Loucy (cell line): Measurements from ENCODE around the gene TRAPPC1.
A peak's percentile ranks its signal among the peaks of the same experiment; 100 is the strongest.

ENCODE experiments used
- H2AFZ ChIP-seq: fragments of 200-600 bp; sonication (generic); 2 replicates; pipeline ENCODE4 v1.6.0; 2016; ENCODE audit warnings: antibody characterized with exemption, mild to moderate bottlenecking, low read length, moderate library complexity
- H3F3A ChIP-seq: fragments of 200-600 bp; 2 replicates; pipeline ENCODE4 v1.6.0; 2016; ENCODE audit warnings: antibody characterized with exemption, low read depth, mild to moderate bottlenecking
- H3K27me3 ChIP-seq: fragments of 200-600 bp; sonication (generic); 2 replicates; pipeline ENCODE4 v1.6.1; 2014; ENCODE audit warnings: low read length, mild to moderate bottlenecking; ENCODE audit not compliant: insufficient read depth, poor library complexity, severe bottlenecking
- H3K36me3 ChIP-seq: fragments of 200-600 bp; sonication (generic); 2 replicates; pipeline ENCODE4 v1.6.1; 2016; ENCODE audit warnings: low read length; ENCODE audit not compliant: insufficient read depth
- H3K4me1 ChIP-seq: fragments of 200-600 bp; sonication (generic); 2 replicates; pipeline ENCODE4 v1.5.1; 2014; ENCODE audit warnings: low read length, mild to moderate bottlenecking; ENCODE audit not compliant: insufficient read depth, poor library complexity, severe bottlenecking
- H3K4me2 ChIP-seq: fragments of 200-600 bp; sonication (generic); 2 replicates; pipeline ENCODE4 v1.6.0; 2014; ENCODE audit warnings: antibody characterized with exemption, low read length, low read depth, mild to moderate bottlenecking; ENCODE audit not compliant: poor library complexity, severe bottlenecking
- H3K4me3 ChIP-seq: fragments of 200-600 bp; sonication (generic); 2 replicates; pipeline ENCODE4 v1.5.1; 2014; ENCODE audit warnings: low read length, mild to moderate bottlenecking, mixed read lengths; ENCODE audit not compliant: poor library complexity, severe bottlenecking
- H3K79me2 ChIP-seq: fragments of 200-600 bp; sonication (generic); 2 replicates; pipeline ENCODE4 v1.6.1; 2014; ENCODE audit warnings: low read length; ENCODE audit not compliant: insufficient read depth
- H3K9ac ChIP-seq: fragments of 200-600 bp; sonication (generic); 2 replicates; pipeline ENCODE4 v1.6.0; 2014; ENCODE audit warnings: mild to moderate bottlenecking, low read depth, low read length, moderate library complexity; ENCODE audit not compliant: poor library complexity, severe bottlenecking
- H3K9me2 ChIP-seq: fragments of 200-600 bp; sonication (generic); replicated peaks from 2 replicates; pipeline ENCODE4 v1.6.1; 2016; ENCODE audit warnings: low read depth, low read length, mixed read lengths
- H3K9me3 ChIP-seq: fragments of 200-600 bp; sonication (generic); 2 replicates; pipeline ENCODE4 v1.6.1; 2014; ENCODE audit warnings: mild to moderate bottlenecking, antibody characterized with exemption, low read length, low read depth; ENCODE audit not compliant: insufficient read depth
- H4K20me1 ChIP-seq: fragments of 200-600 bp; sonication (generic); 2 replicates; pipeline ENCODE4 v1.6.0; 2014; ENCODE audit warnings: antibody characterized with exemption, low read length, mild to moderate bottlenecking; ENCODE audit not compliant: insufficient read depth, poor library complexity, severe bottlenecking
- CTCF ChIP-seq: fragments of 200-600 bp; sonication (generic); conservative IDR thresholded peaks from 2 replicates; pipeline ENCODE4 v1.5.1; 2014; ENCODE audit warnings: mild to moderate bottlenecking, antibody characterized with exemption, low read length
- EZH2phosphoT487 ChIP-seq: fragments of 200-600 bp; IDR thresholded peaks from 2 replicates; pipeline ENCODE4 v1.6.1; 2018; ENCODE audit warnings: antibody characterized with exemption, mild to moderate bottlenecking, moderate library complexity, borderline replicate concordance

Gene TRAPPC1

GRCh38 chr17:7929158-7930023 is 2.4 kb downstream of the TRAPPC1 start, which contains the start of gene KCNAB3:
Gene KCNAB3, minus strand, starts transcription at chr17:7929856. Its CDS starts 421 bp downstream, at chr17:7929435.
- Histone ChIP-seq H3K4me1 (peaks cover 23% of the 10 kb centered on the region), H4K20me1 (peaks cover 20% of the 10 kb centered on the region), H3K4me3 (peak within 1 kb of the TSS; percentile 86), H3K4me2 (peak within 1 kb of the TSS; percentile 94), H3K9me2 (no peaks in the 10 kb centered on the region), H3K9me3 (no peaks in the 10 kb centered on the region), H3K9ac (peak within 1 kb of the TSS; percentile 93), H2AFZ (no peak within 1 kb of the TSS), H3K79me2 (peaks cover 38% of the 10 kb centered on the region), H3K27me3 (no peaks in the 10 kb centered on the region), H3F3A (no peaks in the 10 kb centered on the region), H3K36me3 (no peaks in the 10 kb centered on the region)
- no peak for TF ChIP-seq EZH2phosphoT487
- TF ChIP-seq CTCF = no peak

GRCh38 chr17:7927596-7927995 is 4.2 kb downstream of the TRAPPC1 start:
- H3K27me3 ChIP-seq = no peaks in the 10 kb centered on the region
- no peaks in the 10 kb centered on the region for H3K9me3 ChIP-seq
- H3K36me3 ChIP-seq = no peaks in the 10 kb centered on the region
- TF ChIP-seq EZH2phosphoT487 = no peak
- H4K20me1 ChIP-seq = peaks cover 6% of the 10 kb centered on the region
- no peak overlapping the region for H3K4me3 ChIP-seq
- peaks cover 20% of the 10 kb centered on the region for H3K79me2 ChIP-seq
- H3K4me1 ChIP-seq = peaks cover 9% of the 10 kb centered on the region
- H2AFZ ChIP-seq = no peak overlapping the region
- H3K9me2 ChIP-seq = no peaks in the 10 kb centered on the region
- no peak overlapping the region for H3K9ac ChIP-seq
- H3F3A ChIP-seq = no peaks in the 10 kb centered on the region
- no peak overlapping the region for H3K4me2 ChIP-seq

- Histone ChIP-seq H3K4me2 (no peak overlapping the region), H3K27me3 (no peaks in the 10 kb centered on the region), H3K4me3 (no peak overlapping the region), H3K4me1 (no peaks in the 10 kb centered on the region), H3K79me2 (no peaks in the 10 kb centered on the region), H3F3A (no peaks in the 10 kb centered on the region), H3K9me2 (no peaks in the 10 kb centered on the region), H3K9me3 (no peaks in the 10 kb centered on the region), H4K20me1 (no peaks in the 10 kb centered on the region), H3K36me3 (no peaks in the 10 kb centered on the region), H3K9ac (no peak overlapping the region), H2AFZ (no peak overlapping the region)
- TF ChIP-seq EZH2phosphoT487 (no peak), CTCF (no peak)
These were observed 8.7 kb downstream of the TRAPPC1 start for GRCh38 chr17:7922845-7923628.
